HEK293 (cell line): ENCODE data around the gene OPCML.

Source experiments
- CTCF ChIP-seq: fragments of 450-650 bp; formaldehyde crosslinking; IDR thresholded peaks from 2 replicates; pipeline ENCODE4 v1.5.1; 2016; ENCODE audit warnings: missing biosample characterization, missing genetic modification characterization
- REPIN1 ChIP-seq: fragments of 450-650 bp; formaldehyde crosslinking; IDR thresholded peaks from 2 replicates; pipeline ENCODE4 v1.5.1; 2017; ENCODE audit warnings: missing biosample characterization, missing genetic modification characterization, low read depth
- REST ChIP-seq: fragments of 450-650 bp; formaldehyde crosslinking; IDR thresholded peaks from 2 replicates; pipeline ENCODE4 v1.5.1; 2016; ENCODE audit warnings: missing biosample characterization, missing genetic modification characterization
- TCF7L2 ChIP-seq: IDR thresholded peaks from 2 replicates; pipeline ENCODE4 v1.6.1; 2011; ENCODE audit warnings: low read depth, mild to moderate bottlenecking, inconsistent platforms, low read length, moderate library complexity, borderline replicate concordance
- ZBTB1 ChIP-seq: fragments of 450-650 bp; formaldehyde crosslinking; IDR thresholded peaks from 2 replicates; pipeline ENCODE4 v1.5.1; 2016; ENCODE audit warnings: missing biosample characterization, missing genetic modification characterization
- ZNF148 ChIP-seq: fragments of 450-650 bp; formaldehyde crosslinking; IDR thresholded peaks from 2 replicates; pipeline ENCODE4 v1.5.0; 2017; ENCODE audit warnings: missing biosample characterization, missing genetic modification characterization, borderline replicate concordance
- ZNF18 ChIP-seq: fragments of 450-650 bp; formaldehyde crosslinking; IDR thresholded peaks from 2 replicates; pipeline ENCODE4 v1.5.1; 2016; ENCODE audit warnings: missing biosample characterization, missing genetic modification characterization
- ZNF580 ChIP-seq: fragments of 450-650 bp; formaldehyde crosslinking; IDR thresholded peaks from 2 replicates; pipeline ENCODE4 v1.5.1; 2016; ENCODE audit warnings: missing biosample characterization, missing genetic modification characterization

- TF ChIP-seq CTCF (tag by site-specific recombination) (no peak), ZBTB1 (tag by site-specific recombination) (no peak), ZNF580 (no peak), REPIN1 (tag by site-specific recombination) (no peak), ZNF148 (tag by site-specific recombination) (no peak), ZNF18 (tag by site-specific recombination) (no peak), REST (tag by site-specific recombination) (no peak), TCF7L2 (no peak)
Observed at GRCh38 chr11:133014337-133014736, 518.0 kb downstream of the OPCML start.
